GM21576 (cell line): Measurements from ENCODE around the gene PPIL6.
"Not testable (repeated sequence)": the region's sequence is repeated elsewhere in the genome, so short reads cannot be mapped to it uniquely, and the experiment has no call there.

Experiments
- ATAC-seq: cut with Tn5 transposase; IDR thresholded peaks from one replicate; pipeline ENCODE4 v1.9.1; 2021; ENCODE audit warnings: mild to moderate bottlenecking, moderate library complexity; ENCODE audit not compliant: unreplicated experiment

PPIL6 gene

DNA sequence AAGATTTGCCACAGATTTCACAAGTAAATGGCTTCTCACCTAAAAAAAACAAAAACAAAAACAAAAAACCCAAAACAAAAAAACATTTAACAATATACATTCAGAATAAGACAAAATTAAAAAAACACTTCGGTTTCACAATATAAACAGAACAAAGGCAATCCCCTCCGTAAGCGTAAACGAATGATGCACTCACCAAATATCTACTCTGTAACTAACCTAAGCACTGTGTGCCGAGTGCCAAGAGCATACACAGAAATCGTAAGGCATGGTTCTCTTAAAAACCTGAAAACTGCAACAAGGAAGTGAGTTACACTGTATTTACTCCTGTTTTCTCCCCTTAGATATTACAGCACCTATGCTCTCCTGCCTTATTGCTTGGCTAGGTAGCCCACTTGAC lies 27.3 kb upstream of the PPIL6 start:
- ATAC-seq = no peak

DNA sequence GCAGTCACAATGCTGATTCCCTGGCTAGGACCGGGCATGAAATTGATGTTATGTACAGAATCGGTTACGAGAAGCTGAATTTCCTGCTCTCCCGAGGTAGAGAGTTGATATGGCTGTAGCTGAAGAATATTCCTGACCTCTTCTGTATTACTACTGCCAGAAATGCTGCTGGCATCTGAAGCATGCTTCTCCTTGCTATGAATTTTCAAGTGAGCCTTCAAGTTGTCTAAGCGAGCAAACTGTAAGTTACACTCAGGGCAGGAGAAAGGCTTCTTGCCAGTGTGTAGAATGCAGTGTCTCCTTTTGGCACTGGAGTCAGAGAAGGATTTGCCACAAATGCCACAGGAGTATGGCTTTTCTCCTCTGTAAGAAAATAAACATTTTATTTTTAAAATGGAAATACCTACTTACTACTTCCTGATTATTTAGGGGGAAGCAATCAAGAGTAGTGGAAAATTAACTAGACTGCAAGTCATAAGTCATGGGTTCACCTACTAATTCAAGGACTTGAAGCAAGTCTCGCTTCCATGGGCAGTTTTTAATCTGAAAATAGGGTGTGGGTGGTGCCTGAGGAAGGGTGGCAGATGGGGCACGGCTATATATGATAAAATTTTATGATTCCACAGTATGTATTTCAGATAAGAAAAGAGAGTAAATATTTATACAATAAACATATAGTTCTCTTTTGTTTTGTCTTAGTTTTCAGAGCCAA lies 25.9 kb upstream of the PPIL6 start:
- no peak for ATAC-seq

DNA sequence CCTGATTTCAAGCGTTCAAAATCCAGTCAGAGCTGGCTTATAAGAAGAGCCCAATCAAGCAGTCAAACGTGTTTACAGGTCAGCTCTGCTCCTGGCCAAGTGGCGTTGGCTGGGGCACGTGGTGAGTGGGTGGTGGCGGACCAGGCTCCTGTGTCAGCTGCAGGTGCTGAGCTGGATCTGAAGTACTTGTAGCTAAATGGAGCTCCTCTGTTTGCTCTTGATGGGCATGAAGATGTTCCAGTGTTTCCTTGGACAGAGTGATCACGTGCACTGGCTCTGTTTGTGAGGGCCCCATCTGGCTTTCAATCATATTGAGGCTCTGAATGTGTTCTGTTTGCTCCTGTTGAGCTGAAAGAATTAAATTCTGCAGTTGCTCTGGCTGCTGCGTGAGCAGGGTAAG lies 25.3 kb upstream of the PPIL6 start:
- ATAC-seq = no peak

DNA sequence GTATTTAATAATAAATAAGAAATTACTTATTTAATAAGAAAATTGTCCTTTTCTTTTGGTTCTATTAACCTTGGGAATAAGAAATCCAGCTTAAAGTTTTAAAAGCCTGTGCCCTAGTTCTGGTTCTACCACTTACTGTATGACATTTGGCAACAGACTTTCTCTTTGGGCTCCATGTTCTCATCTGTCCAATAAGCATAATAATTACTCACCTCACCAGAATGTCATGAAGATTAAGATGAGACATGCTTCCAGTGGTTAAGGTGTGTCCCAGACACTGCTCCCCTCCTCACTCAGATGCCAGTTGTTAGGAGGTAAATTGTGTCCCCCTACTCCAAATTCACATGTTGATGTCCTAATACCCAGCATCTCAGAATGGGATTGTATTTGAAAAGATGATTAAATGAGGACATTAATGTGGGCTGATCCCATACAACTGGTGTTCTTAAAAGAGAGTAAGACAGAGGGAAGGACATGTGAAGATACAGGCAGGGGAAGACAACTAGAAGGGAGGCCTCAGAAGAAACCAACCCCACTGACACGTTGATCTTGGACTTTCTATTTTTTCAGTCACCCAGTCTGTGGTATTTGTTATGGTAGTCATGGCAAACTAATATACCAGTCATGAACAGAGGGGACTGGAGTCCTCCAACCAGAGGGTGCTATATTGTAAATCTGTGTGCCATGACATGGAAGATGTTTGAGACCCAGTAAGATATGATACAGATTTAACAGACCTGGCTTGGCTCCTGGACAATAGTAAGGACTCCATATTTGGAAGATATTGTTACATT lies 21.5 kb upstream of the PPIL6 start:
- no peak for ATAC-seq

DNA sequence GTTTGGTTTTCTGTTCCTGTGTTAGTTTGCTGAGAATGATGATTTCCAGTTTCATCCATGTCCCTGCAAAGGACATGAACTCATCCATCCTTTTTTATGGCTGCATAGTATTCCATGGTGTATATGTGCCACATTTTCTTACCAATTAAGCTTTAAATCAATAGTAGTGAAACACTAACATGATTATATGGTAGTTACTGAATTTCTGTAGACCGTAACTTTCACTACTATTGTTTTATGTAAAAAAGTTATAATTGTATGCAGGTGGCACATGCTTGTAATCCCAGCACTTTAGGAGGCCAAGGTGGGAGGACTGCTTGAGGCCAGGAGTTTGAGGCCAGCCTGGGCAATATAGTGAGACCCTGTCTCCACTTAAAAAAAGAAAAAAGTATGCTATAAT lies 20.8 kb upstream of the PPIL6 start:
- ATAC-seq = not testable (repeated sequence)

DNA sequence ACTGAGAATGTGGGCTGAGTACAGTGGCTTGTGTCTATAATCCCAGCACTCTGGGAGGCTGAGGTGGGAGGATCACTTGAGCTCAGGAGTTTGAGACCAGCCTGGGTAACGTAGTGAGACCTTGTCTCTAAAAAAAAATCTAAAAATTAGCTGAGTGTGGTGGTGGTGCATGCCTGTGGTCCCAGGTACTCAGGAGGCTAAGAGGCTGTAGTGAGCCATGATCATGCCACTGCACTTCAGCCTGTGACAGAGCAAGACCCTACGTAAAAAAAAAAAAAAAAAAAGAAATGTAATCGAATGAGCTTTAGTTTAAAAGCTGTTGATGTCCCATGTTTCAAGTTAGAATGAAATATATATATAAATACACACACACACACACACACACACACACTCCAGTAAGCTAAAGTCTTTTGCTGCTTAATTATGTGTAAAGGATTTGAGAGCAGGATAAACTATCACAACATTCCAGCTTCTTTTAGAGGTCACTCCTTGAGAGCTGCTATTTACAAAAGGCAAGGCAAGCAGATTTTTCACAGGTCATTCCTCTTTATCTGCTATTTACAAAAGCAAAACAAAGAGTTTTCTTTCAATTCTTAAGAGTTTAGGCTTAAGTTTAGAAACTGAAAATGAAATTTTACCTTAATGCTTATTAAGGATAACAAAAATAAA lies 19.9 kb upstream of the PPIL6 start:
- ATAC-seq = no peak

DNA sequence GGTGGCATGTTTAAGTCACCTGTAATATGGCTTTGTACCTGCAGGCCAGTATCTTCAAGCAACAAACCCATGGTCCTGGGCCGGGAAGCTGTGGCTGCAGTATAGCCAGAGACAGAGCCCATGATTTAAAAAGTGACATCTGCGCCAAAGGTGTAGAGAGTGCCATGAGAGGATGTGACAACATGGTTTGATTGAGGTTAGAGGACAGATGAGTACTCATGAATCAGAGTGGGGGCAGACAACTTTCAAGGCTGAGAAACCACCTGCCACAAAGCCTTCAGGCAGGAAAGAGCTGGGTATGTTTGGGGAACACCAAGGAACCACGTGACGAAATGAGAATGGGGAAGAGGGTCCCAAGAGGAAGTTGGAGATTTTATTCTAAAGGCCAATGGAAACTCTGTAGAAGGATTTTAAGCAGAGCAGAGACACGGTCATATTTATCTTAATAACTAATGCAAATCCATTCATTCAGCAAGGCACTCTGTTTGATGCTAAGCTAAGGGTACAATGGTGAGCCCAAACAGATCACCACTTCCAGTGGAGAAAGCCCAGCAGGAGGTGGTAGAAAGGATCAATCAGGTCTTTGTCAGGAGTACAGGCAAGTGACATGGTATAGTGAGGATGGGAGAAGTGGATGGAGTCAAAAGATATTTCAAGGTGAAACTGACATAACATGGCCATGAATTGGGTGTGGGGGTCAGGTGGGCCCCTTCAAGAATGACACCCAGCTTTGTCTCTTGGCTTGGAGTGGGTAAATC lies 18.5 kb upstream of the PPIL6 start:
- peak; percentile 19 for ATAC-seq

DNA sequence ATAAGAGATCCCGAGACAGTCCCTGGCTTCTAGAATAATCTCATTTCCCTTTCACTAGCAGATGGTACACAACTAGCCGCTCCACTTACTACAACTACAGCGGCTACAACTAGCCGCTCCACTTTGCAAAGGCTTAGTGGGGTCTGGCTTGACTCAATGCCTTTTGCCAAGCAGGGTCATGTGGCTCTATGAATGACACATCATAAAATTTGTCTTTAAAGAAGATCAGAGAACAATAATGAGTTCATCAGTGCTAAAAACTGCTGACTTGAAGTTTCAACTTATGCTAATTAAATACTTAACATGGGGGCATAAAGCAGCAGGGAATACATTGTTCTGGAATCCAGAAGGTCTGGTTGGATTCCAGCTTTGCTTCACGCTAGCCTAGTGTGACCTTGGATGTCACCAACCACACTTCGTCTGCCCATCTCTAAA lies 17.2 kb upstream of the PPIL6 start:
- no peak for ATAC-seq

DNA sequence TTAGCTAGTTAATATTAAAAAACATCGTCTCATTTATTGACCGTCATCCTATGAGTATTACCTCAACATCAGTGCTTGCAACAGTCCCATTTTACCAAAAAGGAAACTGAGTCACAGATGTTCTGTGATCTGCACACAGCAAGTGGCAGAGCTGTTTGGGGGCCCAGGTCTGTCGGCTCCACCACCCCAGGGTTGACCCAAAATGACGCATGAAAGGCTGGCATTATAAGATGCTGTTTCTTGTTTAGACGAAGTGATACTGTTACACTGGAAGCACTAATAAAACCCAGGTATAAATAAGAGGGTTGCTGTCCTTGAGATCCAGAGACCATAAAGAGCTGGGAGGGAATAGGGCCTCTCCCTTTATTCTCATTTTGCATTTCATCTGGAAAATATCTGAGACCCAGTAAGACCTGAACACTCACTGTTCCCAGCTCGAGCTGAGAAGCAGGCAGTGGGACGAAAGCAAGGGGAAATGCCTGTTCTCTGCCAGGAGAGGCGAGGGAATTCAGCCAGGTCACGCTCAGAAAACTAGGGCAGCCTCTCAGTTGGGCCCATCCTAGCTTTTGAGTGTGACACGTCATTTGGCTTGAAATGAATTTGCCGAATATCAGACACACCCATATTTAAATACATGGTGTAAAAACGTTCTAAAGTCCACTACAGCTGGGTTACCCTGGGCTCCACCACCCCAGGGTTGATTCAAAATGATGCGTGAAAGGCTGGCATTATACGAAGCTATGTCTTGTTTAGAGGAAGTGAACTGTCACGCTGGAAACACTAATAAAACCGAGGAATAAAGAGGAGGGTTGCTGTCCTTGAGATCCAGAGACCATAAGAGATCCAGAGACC lies 16.5 kb upstream of the PPIL6 start:
- no peak for ATAC-seq

DNA sequence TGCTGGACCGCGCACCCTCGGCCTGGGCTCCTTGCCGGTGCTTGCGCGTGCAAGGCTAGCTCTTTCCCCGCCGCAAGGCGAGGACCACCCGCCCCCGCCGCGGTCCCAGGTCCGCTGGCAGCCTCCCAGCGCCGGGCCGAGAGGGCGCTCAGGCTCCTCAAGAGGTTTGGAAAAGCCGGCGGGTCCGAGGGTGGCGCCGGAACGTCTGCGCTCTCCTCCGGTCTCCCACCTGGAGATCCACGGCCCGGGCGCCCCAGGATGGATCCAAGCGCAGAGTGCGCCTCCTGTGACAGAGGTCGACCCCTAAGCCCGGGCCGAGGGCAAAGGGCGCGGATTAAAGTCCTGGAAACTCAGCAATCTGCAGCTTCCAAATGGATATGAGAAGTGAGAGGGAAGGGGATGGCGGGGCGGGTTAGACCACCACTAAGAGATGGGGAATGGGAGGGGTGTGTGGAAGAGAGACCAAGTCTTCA lies 15.7 kb upstream of the PPIL6 start:
- ATAC-seq = no peak

DNA sequence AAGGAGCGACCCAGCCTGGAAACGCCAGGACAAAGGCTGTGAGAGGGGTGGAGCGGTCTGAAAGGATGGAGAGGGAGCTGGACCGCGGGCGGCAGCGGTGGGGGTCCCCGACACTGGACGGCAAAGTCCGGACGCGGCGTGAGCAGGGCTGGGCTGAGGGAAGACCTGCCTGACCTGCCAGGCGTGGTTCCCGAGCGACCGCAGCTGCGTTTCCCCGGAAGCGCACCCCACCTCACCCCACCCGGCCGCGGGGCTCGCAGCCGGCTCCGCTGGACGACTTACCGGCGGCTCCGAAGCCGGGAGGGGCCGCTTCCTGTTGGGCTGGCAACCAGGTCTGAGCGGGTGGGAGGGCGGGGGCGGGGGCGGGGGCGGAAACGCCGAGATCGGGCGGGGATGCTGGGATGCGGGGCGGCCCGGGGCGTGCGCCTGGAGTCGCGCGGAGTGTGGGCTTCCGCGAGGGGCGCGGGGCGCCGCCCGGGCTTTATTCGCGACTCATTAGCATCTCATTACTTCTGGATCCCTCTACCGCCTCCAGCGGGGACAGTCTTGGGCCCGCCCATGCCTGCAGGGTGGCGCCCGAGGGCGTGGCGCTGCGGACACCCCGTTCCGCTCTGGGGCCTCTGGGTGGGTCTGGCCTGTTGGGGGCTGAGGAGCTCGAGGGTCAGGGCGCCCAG lies 15.1 kb upstream of the PPIL6 start, which contains the start of gene MICAL1:
Gene MICAL1 (minus strand): TSS at position 336 of the 674 bp plus-strand sequence. CDS start 1,576 bp downstream, outside the sequence.
- peak; percentile 53 for ATAC-seq

DNA sequence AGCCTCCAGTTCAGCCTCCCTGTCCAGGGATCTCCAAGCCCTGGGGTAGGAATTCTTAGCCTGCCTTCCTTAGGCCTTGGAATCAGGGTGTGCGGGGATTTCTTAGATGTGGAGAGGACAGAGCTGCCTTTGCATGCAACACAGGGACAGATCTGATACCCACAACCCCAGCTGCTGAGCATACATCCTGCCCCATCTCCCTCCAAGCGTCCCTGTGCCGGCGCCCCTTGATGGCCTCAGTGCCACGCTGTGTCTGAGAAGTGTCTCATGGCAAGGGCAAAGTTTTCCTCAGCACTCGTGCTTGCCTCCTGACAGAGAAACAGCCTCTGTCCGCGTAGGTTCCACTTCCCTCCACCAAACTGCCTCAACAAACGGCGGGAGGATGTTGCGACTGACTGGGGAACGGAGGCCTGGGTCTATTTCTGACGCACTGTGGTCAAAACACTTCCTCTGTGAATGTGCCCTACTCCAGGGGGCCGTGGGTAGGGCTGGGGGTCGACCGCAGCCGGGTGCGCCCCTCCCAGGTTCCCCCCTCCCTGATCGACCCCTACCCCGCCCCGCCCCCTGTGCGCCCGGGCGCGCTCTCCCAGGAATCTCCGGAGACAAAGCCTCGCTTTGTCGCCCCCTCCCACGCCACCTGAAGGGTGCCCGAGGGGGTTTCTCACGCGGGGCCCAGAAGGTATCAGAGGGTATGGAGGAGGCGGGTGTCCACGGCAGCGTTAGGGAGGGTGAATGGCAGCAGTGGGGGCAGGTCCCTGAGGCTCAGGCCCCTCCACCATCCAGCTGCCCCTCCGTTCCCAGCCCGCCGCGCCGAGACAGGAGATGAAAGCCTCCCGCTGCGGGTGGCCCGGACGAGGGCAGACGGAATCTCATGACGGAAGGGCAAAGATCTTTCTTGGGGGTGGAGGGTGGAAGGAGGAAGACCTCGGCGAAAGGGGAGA lies 14.3 kb upstream of the PPIL6 start:
- peak; percentile 36 for ATAC-seq

DNA sequence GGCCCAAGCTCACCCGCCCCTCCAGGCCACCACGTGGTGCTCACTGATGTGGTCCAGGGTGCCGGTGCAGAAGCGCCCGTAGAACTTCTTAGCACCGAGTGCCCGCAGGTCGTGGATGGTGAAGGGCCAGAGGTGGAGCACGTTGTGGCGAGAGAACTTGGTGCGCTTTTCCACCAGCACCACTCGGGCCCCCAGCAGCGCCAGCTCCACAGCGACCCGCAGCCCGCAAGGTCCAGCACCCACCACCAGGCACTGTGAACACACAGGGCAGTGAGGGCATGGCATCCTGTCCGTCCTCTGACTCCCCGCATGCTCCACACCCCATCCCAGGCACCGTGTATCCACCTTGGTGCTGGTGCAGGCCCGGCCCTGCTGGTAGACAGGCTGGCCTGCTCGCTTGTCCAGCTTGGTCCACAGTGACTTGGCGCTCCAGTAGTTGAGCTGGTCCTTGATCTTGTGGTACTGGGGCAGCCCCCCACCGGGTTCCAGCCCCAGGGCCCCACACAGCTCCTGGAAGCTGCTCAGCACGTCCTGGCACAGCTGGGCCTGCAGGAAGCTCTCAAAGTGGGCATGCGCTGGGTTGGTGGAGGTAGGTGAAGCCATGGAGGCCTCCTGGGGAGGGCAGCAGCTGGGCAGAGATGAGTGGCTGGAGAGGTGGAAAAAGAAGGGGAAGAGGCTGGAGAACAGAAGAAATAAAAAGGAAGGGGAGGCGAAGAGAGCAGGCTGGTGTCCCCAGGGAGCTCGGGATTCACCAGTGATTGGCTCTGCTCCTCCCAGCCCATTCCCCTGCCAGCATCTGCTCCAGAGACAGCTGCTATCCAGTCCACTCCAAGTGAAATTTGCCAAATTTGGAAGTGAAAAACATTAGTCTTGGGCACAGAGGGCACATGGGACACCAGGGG lies 13.4 kb upstream of the PPIL6 start:
- ATAC-seq = no peak

DNA sequence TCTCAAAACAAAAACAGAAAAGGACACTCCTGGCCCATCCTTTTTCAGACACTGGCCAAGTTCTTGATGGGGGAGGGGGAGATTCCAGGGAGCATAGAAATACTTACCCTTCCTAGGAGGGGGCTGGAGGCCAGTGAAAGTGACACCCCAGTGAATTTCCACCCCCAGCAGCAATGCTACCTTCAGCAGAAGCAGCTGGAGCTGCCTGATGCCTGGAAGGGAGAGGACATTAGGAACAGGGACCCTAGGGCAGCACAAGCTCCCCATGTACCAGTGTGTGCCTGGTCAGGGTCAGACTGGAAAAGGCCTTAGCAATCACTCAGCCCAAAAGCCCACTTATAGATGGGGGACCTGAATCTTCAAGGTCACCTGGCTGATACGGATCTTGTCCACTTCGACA lies 12.7 kb upstream of the PPIL6 start:
- no peak for ATAC-seq

DNA sequence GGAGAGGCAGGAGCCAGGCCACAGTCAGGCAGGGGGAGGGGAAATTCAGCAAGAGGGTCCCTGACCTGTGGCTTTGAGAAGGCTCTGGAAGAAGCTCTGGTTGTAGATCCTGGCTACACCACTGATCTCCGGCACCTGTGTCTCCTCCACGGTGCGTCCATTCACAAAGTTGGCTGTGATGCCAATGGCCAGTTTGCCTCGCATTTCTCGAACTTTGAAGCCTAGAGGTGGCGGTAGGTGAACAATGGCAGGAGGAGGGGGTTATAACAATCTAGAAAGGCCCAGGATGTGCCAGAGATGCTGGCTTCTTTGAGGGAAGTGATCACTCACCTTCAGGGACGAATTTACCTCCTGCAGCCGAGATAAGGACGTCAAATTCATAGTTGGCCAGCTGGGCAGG lies 11.8 kb upstream of the PPIL6 start:
- no peak for ATAC-seq

DNA sequence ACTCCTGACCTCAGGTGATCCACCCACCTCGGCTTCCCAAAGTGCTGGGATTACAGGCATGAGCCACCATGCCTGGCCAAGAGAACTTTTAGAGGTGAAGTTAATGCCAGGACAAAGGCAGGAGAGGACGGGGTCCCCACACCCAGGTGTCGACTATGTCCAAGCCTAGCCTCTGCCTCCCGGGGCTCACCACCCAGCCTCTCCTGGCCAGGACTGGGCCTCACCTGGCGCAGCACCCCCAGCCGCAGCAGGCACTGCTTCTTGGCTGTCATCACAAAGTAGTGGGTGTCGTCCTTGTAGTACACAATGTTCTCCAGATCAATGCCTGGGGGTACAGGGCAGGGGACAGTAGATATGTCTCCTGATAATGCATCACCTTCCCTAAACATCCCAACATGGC lies 10.9 kb upstream of the PPIL6 start:
- ATAC-seq = no peak

DNA sequence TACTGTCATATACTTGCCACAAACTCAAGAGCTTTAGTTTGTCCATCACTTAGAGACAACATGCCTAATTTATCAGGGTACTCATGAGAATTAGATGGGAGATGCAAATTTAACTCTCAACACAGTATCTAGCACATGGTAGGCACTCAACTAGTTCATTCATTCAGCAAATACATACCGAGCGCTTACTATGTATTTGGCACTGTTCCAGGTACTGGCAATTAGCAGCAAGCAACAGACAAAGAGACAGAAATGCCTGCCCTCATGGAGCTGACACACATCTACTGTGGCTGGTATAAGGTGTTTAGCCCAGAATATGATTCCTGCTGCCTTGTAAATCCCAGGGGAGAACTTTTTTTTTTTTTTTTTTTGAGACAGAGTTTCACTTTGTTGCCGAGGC lies 10.4 kb upstream of the PPIL6 start:
- ATAC-seq = no peak
